GM21529 (cell line): ENCODE measurements around the gene QRSL1.
"Not testable (repeated sequence)": the region's sequence is repeated elsewhere in the genome, so short reads cannot be mapped to it uniquely, and the experiment has no call there.

ENCODE experiments used
- ATAC-seq: cut with Tn5 transposase; IDR thresholded peaks from one replicate; pipeline ENCODE4 v1.9.1; 2021; ENCODE audit not compliant: unreplicated experiment

The QRSL1 gene

GRCh38 chr6:106674541-106675229 lies 45.3 kb downstream of the QRSL1 start:
- no peak for ATAC-seq

GRCh38 chr6:106677282-106677681 lies 47.9 kb downstream of the QRSL1 start:
- ATAC-seq: no peak

- ATAC-seq: no peak
These were observed 54.6 kb downstream of the QRSL1 start for GRCh38 chr6:106684011-106684410.

GRCh38 chr6:106685833-106686232 lies 56.5 kb downstream of the QRSL1 start:
- no peak for ATAC-seq

- ATAC-seq: no peak
These were observed 59.0 kb downstream of the QRSL1 start for GRCh38 chr6:106688177-106688951.

GRCh38 chr6:106692112-106692818 lies 62.9 kb downstream of the QRSL1 start:
- no peak for ATAC-seq

GRCh38 chr6:106692819-106693208 lies 63.4 kb downstream of the QRSL1 start:
- no peak for ATAC-seq

GRCh38 chr6:106693418-106693817 lies 64.0 kb downstream of the QRSL1 start:
- no peak for ATAC-seq

- no peak for ATAC-seq
These were observed 65.0 kb downstream of the QRSL1 start for GRCh38 chr6:106694343-106694742.

- ATAC-seq: no peak
These were observed 71.2 kb downstream of the QRSL1 start for GRCh38 chr6:106700581-106700980.

- ATAC-seq: not testable (repeated sequence)
These were observed 71.8 kb downstream of the QRSL1 start for GRCh38 chr6:106701201-106701600.

GRCh38 chr6:106702046-106702445 lies 72.7 kb downstream of the QRSL1 start:
- peak; percentile 43 for ATAC-seq

- ATAC-seq: peak; percentile 96
These were observed 73.2 kb downstream of the QRSL1 start for GRCh38 chr6:106702451-106703110.

- ATAC-seq: no peak
These were observed 74.9 kb downstream of the QRSL1 start for GRCh38 chr6:106704327-106704726.

GRCh38 chr6:106705156-106705555 lies 75.8 kb downstream of the QRSL1 start:
- no peak for ATAC-seq

GRCh38 chr6:106710580-106710979 lies 81.2 kb downstream of the QRSL1 start:
- no peak for ATAC-seq

GRCh38 chr6:106714281-106714680 lies 84.9 kb downstream of the QRSL1 start:
- no peak for ATAC-seq

GRCh38 chr6:106715922-106716321 lies 86.5 kb downstream of the QRSL1 start:
- ATAC-seq: no peak

GRCh38 chr6:106716966-106717365 lies 87.6 kb downstream of the QRSL1 start:
- ATAC-seq: no peak
